H7 (cell line): Measurements from ENCODE around the gene LAMTOR1. TPM values are rescaled to one million over a fixed set of nuclear protein-coding genes. Genes with fewer than 3 reads are reported as not detected.

Experiments used
- DNase-seq: peaks from one replicate; pipeline ENCODE4 v3.0.0; 2012
- H3K27me3 ChIP-seq: 2 replicates; pipeline ENCODE4 v1.6.0; 2011; ENCODE audit warnings: mild to moderate bottlenecking, low read length; ENCODE audit not compliant: control insufficient read depth, insufficient read depth
- H3K36me3 ChIP-seq: replicated peaks from 2 replicates; pipeline ENCODE4 v1.5.1; 2011; ENCODE audit warnings: low read length; ENCODE audit not compliant: control insufficient read depth, insufficient read depth
- H3K4me3 ChIP-seq: 2 replicates; pipeline ENCODE4 v1.5.1; 2011; ENCODE audit warnings: low read depth, mild to moderate bottlenecking, control low read depth, low read length, moderate library complexity; ENCODE audit not compliant: insufficient read depth
- total RNA-seq: library from RNA; depleted of rRNA; stranded (reverse); fragments of >200 nt; shearing (Covaris generic); gene quantifications from 2 replicates; pipeline ENCODE4 v1.2.3, GENCODE V29; 2014; rRNA removed

The LAMTOR1 gene
- total RNA-seq, 1 experiment from 2014 or later = 114 TPM

DNA sequence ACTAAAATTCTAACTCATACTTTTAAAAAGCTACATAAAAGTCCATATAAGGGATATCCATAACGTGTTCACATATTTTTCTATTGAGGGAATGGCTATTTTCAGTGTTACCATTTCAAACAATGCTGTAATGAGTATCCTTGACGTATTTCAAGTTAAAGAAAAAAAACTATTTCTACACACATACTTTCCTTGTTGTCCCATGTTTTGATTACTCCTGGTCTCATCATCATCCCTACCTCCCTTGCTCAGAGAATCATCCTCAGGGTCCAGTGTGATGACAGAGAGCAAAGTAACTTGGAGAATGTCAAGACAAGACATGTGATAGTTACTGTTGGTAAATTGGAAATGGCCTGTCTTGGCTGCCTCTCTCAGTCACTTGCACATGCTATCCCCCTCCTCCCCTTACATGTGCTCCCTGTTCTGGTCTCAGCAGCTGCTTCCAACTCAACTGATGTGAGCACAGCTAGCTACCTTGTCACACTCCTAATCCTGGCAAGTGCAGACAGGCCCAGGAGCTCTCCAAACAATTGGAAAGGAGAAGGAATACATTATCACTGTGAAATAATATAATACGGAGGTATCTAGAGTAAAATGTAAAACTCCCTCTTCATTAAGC, 44.6 kb downstream of the LAMTOR1 start:
- no peak for DNase-seq
- Histone ChIP-seq H3K36me3 (no peaks in the 10 kb centered on the region), H3K4me3 (no peak overlapping the region), H3K27me3 (no peaks in the 10 kb centered on the region)

DNA sequence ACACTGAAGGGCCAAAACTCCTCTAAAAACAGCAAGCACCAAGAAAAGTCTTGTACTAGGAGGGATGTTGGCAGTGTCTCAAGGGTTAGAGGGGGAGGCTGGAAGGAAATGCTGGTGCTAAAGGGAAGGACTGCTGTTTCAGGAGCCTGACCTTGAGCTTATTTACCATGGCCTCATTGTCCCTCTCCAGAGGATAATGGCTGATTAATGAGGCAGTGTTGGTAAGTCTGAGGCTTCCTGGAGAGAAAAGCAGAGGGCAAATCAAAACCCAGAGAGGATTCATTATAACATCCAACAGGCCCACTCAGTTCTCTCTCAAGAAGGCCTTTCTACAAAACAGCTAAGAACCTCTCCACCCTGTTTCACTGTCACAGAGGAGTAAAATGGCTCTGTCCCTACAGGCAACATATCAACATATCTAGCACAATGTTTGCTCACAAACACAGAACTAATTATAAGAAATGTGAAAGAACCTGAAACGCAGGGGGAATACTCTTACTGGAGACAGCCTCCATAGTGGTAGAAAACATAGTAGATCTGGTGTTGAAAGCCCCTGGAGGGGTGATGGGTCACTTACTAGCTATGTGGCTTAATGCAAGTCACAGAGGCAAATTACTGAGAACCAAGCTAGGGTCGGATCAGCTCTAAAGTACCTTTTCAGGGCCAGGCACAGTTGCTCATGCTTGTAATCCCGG, 54.2 kb downstream of the LAMTOR1 start:
- Histone ChIP-seq H3K36me3 (no peaks in the 10 kb centered on the region; the same call in 1 of the 2 replicates), H3K4me3 (no peak overlapping the region), H3K27me3 (no peaks in the 10 kb centered on the region)
- DNase-seq = no peak

Other genes starting within 250 kb of the LAMTOR1 start
- not detected in 2 replicates for gene DEFB131B, start 224.8 kb downstream of the LAMTOR1 start, total RNA-seq
- gene XNDC1N, start 174.7 kb downstream of the LAMTOR1 start, total RNA-seq = 4.2 and 7.6 TPM in 2 replicates
- gene RNF121, start 174.3 kb downstream of the LAMTOR1 start, total RNA-seq = 18.7 and 22.7 TPM in 2 replicates
- gene IL18BP, start 104.4 kb downstream of the LAMTOR1 start, total RNA-seq = 3.1 and 4.5 TPM in 2 replicates
- 97.5 and 125 TPM in 2 replicates for gene NUMA1, start 22.8 kb downstream of the LAMTOR1 start, total RNA-seq
- 4.2 and 6.7 TPM in 2 replicates for gene LRRC51, start 22.4 kb downstream of the LAMTOR1 start, total RNA-seq
- gene TOMT, start 2.6 kb upstream of the LAMTOR1 start, total RNA-seq = 0.14 TPM in 1 of 2 replicates, not detected in the other
- 50.0 and 62.6 TPM in 2 replicates for gene ANAPC15, start 9.4 kb upstream of the LAMTOR1 start, total RNA-seq
- gene FOLR3, start 32.4 kb upstream of the LAMTOR1 start, total RNA-seq = not detected in 2 replicates
- 0.41 and 1.3 TPM in 2 replicates for gene FOLR1, start 88.8 kb upstream of the LAMTOR1 start, total RNA-seq
- gene FOLR2, start 113.5 kb upstream of the LAMTOR1 start, total RNA-seq = not detected in 2 replicates
- gene INPPL1, start 121.5 kb upstream of the LAMTOR1 start, total RNA-seq = 98.6 and 109 TPM in 2 replicates
- gene PHOX2A, start 140.9 kb upstream of the LAMTOR1 start, total RNA-seq = 2.5 and 2.8 TPM in 2 replicates